IPS-18a (cell line): Measurements from ENCODE around the gene ADPRM.
A peak's percentile ranks its signal among the peaks of the same experiment; 100 is the strongest.
"Not testable (repeated sequence)": the region's sequence is repeated elsewhere in the genome, so short reads cannot be mapped to it uniquely, and the experiment has no call there.

Experiments used
- H3K27ac ChIP-seq: one replicate; pipeline ENCODE4 v1.5.1; 2013; ENCODE audit warnings: low read length
- H3K27me3 ChIP-seq: one replicate; pipeline ENCODE4 v1.6.1; 2013; ENCODE audit warnings: mild to moderate bottlenecking, low read length; ENCODE audit not compliant: control insufficient read depth, insufficient read depth
- H3K36me3 ChIP-seq: one replicate; pipeline ENCODE4 v1.6.1; 2013; ENCODE audit warnings: low read depth, low read length; ENCODE audit not compliant: control insufficient read depth
- H3K4me1 ChIP-seq: one replicate; pipeline ENCODE4 v1.6.1; 2013; ENCODE audit warnings: low read depth, low read length; ENCODE audit not compliant: control insufficient read depth
- H3K4me3 ChIP-seq: one replicate; pipeline ENCODE4 v1.5.1; 2013; ENCODE audit warnings: low read length
- H3K9ac ChIP-seq: one replicate; pipeline ENCODE4 v1.6.1; 2013; ENCODE audit warnings: mild to moderate bottlenecking, low read length, moderate library complexity
- H3K9me3 ChIP-seq: one replicate; pipeline ENCODE4 v1.6.1; 2013; ENCODE audit warnings: low read depth, low read length; ENCODE audit not compliant: control insufficient read depth

Gene ADPRM

DNA sequence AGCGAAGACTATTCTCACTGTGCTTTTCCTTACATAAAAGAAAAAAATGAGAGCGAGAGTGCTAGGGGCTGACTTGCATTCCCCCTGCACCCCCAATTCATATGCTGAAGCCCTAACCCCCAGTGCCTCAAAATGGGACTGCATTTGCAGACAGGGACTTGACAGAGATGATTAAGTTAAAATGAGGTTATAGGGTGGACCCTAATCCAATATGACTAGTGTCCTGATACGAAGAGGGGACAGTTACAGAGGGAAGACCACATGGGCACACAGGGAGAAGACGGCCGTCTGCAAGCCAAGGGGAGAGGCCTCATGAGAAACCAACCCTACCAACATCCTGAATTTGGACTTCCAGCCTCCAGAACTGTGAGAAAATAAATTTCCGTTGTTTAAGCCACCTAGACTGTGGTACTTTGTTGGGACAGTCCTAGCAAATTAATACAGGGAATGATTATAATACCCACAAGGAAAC, 34.0 kb downstream of the ADPRM start:
- Histone ChIP-seq H3K27me3 (peaks cover 5% of the 10 kb centered on the region), H3K4me3 (peak overlapping the region; percentile 67), H3K27ac (no peak overlapping the region), H3K36me3 (no peaks in the 10 kb centered on the region), H3K4me1 (peaks cover 9% of the 10 kb centered on the region), H3K9ac (peak overlapping the region; percentile 46), H3K9me3 (no peaks in the 10 kb centered on the region)

DNA sequence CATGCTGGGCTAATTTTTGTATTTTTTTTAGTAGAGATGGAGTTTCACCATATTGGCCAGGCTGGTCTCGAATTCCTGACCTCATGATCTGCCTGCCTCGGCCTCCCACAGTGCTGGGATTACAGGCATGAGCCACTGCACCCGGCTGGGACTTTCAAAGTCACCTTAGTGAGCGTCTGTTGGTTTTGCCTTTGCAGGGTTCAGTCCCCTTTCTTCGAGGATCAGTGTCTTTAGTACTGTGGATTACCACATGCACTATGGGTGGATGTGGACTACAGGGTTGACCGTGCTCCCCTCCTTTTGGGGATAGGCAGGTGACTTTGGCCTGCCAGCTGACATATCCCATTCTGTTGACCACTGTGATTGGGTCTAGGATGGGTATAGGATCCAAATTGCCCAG, 34.7 kb downstream of the ADPRM start:
- H3K4me1 ChIP-seq, H3K27ac ChIP-seq, H3K27me3 ChIP-seq, H3K36me3 ChIP-seq, H3K9me3 ChIP-seq, H3K4me3 ChIP-seq, H3K9ac ChIP-seq: not testable (repeated sequence)

DNA sequence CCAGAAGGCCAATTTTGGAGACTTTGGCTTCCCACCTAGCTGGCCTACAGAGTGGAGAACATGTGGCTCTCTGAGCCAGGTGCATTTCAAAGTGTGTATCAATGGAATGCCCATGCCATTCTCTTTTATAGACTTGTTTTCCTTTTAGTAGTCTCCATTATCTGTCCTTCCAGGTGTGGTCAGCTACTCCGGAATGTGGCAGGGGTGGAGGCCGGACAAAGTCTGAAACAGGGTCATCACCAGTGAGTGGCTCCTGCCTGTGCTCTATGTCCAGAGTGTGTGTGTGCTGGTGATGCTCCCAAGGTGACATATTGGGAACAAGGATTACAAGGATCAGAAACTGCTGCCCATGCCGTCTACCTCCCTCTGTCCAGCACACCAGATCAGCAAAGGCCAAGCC, 36.3 kb downstream of the ADPRM start:
- H3K4me1 ChIP-seq = peaks cover 11% of the 10 kb centered on the region
- H3K27ac ChIP-seq = no peak overlapping the region
- no peak overlapping the region for H3K4me3 ChIP-seq
- no peaks in the 10 kb centered on the region for H3K9me3 ChIP-seq
- H3K27me3 ChIP-seq = peaks cover 5% of the 10 kb centered on the region
- no peak overlapping the region for H3K9ac ChIP-seq
- H3K36me3 ChIP-seq = no peaks in the 10 kb centered on the region

GRCh38 chr17:10735251-10735650, 37.9 kb downstream of the ADPRM start:
- Histone ChIP-seq H3K9ac (no peak overlapping the region), H3K27ac (no peak overlapping the region), H3K36me3 (no peaks in the 10 kb centered on the region), H3K9me3 (no peaks in the 10 kb centered on the region), H3K4me1 (peaks cover 7% of the 10 kb centered on the region), H3K4me3 (no peak overlapping the region), H3K27me3 (no peaks in the 10 kb centered on the region)

DNA sequence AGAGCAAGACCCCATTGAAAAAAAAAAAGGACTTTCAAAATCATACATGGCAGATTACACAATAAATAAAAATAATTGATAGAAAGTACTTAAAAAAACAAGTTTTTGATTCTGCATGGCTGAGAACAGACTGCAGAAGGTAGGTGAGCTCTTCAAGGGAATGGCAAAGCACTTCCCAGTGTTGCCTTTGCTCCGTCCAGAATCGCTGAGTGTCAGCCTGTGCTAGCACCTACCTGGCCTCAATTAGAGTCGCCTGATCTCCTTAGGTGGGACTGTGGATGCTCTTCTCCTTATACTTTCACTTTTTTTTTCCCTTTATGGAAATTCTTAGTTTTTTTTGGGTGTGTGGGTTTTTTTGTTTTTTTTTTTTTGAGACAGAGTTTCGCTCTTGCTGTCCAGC, 38.4 kb downstream of the ADPRM start:
- Histone ChIP-seq H3K4me1 (peaks cover 7% of the 10 kb centered on the region), H3K27ac (no peak overlapping the region), H3K36me3 (no peaks in the 10 kb centered on the region), H3K4me3 (no peak overlapping the region), H3K27me3 (no peaks in the 10 kb centered on the region), H3K9ac (no peak overlapping the region), H3K9me3 (no peaks in the 10 kb centered on the region)

- H3K4me3 ChIP-seq = no peak overlapping the region
- H3K9me3 ChIP-seq = no peaks in the 10 kb centered on the region
- H3K27ac ChIP-seq = no peak overlapping the region
- H3K9ac ChIP-seq = no peak overlapping the region
- H3K27me3 ChIP-seq = no peaks in the 10 kb centered on the region
- H3K36me3 ChIP-seq = no peaks in the 10 kb centered on the region
- peaks cover 7% of the 10 kb centered on the region for H3K4me1 ChIP-seq
Measured at GRCh38 chr17:10737168-10737622, 39.8 kb downstream of the ADPRM start.

DNA sequence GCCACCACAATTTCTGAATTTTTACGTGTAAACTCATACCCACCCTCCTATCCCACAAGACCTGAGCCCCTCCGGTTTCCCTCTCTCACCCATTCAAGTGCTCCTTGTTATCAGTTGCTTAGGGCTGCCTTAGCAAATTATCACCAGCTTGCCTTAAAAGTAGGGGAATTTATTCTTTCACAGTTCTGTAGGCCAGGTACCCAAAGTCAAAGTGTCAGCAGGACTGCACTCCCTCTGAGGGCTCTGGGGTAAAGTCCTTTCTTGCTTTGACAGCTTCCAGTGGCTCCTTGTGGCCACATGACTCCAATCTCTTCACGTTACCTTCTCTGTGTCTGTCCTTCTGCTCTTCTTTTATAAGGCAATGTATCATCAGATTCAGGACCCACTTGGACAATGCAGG, 40.3 kb downstream of the ADPRM start:
- H3K4me1 ChIP-seq = peaks cover 4% of the 10 kb centered on the region
- H3K27me3 ChIP-seq = no peaks in the 10 kb centered on the region
- no peaks in the 10 kb centered on the region for H3K36me3 ChIP-seq
- H3K27ac ChIP-seq = no peak overlapping the region
- H3K9me3 ChIP-seq = no peaks in the 10 kb centered on the region
- no peak overlapping the region for H3K4me3 ChIP-seq
- H3K9ac ChIP-seq = no peak overlapping the region

DNA sequence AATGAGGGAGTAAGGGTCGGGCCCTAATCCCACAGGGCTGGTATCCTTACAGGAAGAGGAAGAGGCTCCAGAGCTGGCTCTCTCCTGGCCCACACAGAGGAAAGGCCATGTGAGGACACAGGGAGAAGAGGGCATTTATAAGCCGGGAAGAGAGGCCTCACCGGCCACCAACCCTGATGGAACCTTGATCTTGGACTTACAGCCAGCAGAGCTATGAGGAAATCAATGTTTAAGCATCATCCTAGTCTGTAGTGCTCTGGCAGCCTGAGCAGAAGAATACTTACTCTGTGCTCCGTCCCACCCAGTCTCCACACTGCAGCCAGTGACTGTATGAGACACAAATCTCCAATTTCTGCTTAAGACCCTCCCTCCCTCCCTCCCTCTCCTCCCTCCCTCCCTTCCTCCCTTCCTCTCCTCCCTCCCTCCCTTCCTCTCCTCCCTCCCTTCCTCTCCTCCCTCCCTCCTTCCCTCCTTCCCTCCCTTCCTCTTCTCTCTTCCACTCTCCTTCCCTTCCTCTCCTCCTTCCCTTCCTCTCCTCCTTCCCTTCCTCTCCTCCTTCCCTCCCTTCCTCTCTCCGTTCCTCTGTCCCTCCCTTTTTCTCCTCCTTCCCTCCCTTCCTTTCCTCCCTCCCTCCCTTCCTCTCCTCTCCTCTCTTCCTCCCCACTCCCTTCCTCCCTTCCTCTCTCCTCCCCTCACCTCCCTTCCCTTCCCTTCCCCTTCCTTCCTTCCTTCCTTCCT, 41.3 kb downstream of the ADPRM start:
- H3K9ac ChIP-seq = no peak overlapping the region
- H3K9me3 ChIP-seq = no peaks in the 10 kb centered on the region
- H3K36me3 ChIP-seq = no peaks in the 10 kb centered on the region
- no peaks in the 10 kb centered on the region for H3K27me3 ChIP-seq
- no peak overlapping the region for H3K27ac ChIP-seq
- peaks cover 2% of the 10 kb centered on the region for H3K4me1 ChIP-seq
- no peak overlapping the region for H3K4me3 ChIP-seq

GRCh38 chr17:10739386-10739785, 42.0 kb downstream of the ADPRM start:
- H3K27me3 ChIP-seq = no peaks in the 10 kb centered on the region
- H3K4me3 ChIP-seq = no peak overlapping the region
- H3K9ac ChIP-seq = no peak overlapping the region
- H3K27ac ChIP-seq = no peak overlapping the region
- no peaks in the 10 kb centered on the region for H3K9me3 ChIP-seq
- no peaks in the 10 kb centered on the region for H3K36me3 ChIP-seq
- peaks cover 2% of the 10 kb centered on the region for H3K4me1 ChIP-seq

- Histone ChIP-seq H3K36me3 (no peaks in the 10 kb centered on the region), H3K4me1 (peaks cover 2% of the 10 kb centered on the region), H3K27ac (no peak overlapping the region)
Measured at GRCh38 chr17:10741416-10742135, 44.2 kb downstream of the ADPRM start.

GRCh38 chr17:10742431-10742830, 45.0 kb downstream of the ADPRM start:
- no peak overlapping the region for H3K27ac ChIP-seq
- no peak overlapping the region for H3K9ac ChIP-seq
- no peaks in the 10 kb centered on the region for H3K9me3 ChIP-seq
- no peak overlapping the region for H3K4me3 ChIP-seq
- H3K36me3 ChIP-seq = no peaks in the 10 kb centered on the region
- no peaks in the 10 kb centered on the region for H3K27me3 ChIP-seq
- no peaks in the 10 kb centered on the region for H3K4me1 ChIP-seq

More at GRCh38 chr17:10741416-10742135, 44.2 kb downstream of the ADPRM start:
- no peaks in the 10 kb centered on the region for H3K27me3 ChIP-seq
- H3K9me3 ChIP-seq = no peaks in the 10 kb centered on the region
- H3K4me3 ChIP-seq = no peak overlapping the region
- H3K9ac ChIP-seq = no peak overlapping the region
